Effector memory CD8-positive, alpha-beta T cell (primary cell): ENCODE results near the gene CACNB4.
A peak's percentile ranks its signal among the peaks of the same experiment; 100 is the strongest.

ENCODE experiments used
- ATAC-seq: fragments of 150-1000 bp; cut with Tn5 transposase; replicated peaks from 2 replicates; pipeline ENCODE4 v1.10.0; 2021; ENCODE audit warnings: mild to moderate bottlenecking, moderate library complexity
- DNase-seq, 3 experiments: peaks; one replicate each; pipeline ENCODE4 v3.0.0; 2021
- H3K27ac Mint-ChIP-seq, 2 donors: one replicate each; pipeline ENCODE4 v1.8.0; 2022; ENCODE audit warnings: mild to moderate bottlenecking in 2 of 2, mixed read lengths in 2 of 2, moderate library complexity in 2 of 2
- H3K27me3 Mint-ChIP-seq, 2 donors: one replicate each; pipeline ENCODE4 v1.8.0; 2022; ENCODE audit warnings: mixed read lengths in 2 of 2
- H3K36me3 Mint-ChIP-seq: one replicate; pipeline ENCODE4 v1.8.0; 2022; ENCODE audit warnings: mild to moderate bottlenecking, moderate library complexity, mixed read lengths; ENCODE audit not compliant: insufficient read depth
- H3K4me1 Mint-ChIP-seq, 2 donors: one replicate each; pipeline ENCODE4 v1.8.0; 2022; ENCODE audit warnings: low read depth in 2 of 2, mixed read lengths in 2 of 2
- H3K4me3 Mint-ChIP-seq, 2 donors: one replicate each; pipeline ENCODE4 v1.8.0; 2022; ENCODE audit warnings: mild to moderate bottlenecking in 2 of 2, mixed read lengths in 2 of 2, moderate library complexity in 2 of 2
- H3K9me3 Mint-ChIP-seq, 2 donors: one replicate each; pipeline ENCODE4 v1.8.0; 2022; ENCODE audit warnings: mixed read lengths in 2 of 2

CACNB4 gene

DNA sequence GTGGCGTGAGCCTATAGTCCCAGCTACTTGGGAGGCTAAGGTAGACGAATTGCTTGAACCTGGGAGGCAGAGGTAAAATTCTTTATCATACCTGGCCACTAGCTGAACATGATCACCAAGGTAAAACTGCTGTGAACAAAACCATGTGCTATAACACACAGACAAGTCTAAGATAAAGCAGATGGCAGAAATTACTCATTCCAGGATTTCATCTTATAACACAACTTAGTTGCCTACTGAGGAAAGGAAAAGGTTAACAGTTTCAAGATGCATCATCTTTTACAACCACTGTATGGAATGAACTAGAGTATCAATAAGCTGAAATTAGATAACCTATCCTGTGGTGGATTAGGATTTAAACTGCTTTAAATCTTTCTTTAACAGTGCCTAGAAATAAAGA lies 278.9 kb downstream of the CACNB4 start:
- ATAC-seq (no peak), DNase-seq (no peak)
- no peak overlapping the region for H3K27ac Mint-ChIP-seq
- H3K27me3 Mint-ChIP-seq, result no peaks in the 10 kb centered on the region
- H3K4me1 Mint-ChIP-seq, result peaks cover 33 to 62% of the 10 kb centered on the region in 2 donors
- H3K36me3 Mint-ChIP-seq, result peaks cover 5% of the 10 kb centered on the region
- no peak overlapping the region for H3K4me3 Mint-ChIP-seq
- no peaks in the 10 kb centered on the region for H3K9me3 Mint-ChIP-seq

DNA sequence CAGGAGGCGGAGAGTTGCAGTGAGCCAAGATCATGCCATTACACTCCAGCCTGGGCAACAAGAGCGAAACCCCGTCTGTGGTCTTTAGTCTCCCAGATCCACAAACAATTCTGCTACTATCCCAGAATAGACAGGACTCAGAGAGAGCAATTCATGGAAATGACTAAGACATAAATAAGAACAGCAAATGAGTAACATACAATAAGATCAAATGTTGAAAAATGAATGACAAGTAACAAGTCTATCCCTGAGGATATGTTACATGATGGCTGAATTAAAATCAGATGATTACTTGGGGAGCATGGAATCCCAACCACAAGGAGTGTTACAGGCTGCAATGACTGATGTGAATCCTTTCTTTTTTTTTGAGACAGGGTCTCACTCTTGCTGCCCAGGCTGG lies 280.9 kb downstream of the CACNB4 start:
- Mint-ChIP-seq H3K9me3 (no peaks in the 10 kb centered on the region), H3K4me1 (peaks cover 20 to 42% of the 10 kb centered on the region in 2 donors), H3K4me3 (no peak overlapping the region), H3K27me3 (no peaks in the 10 kb centered on the region), H3K27ac (no peak overlapping the region), H3K36me3 (peaks cover 13% of the 10 kb centered on the region)
- DNase-seq, result no peak
- ATAC-seq, result no peak

DNA sequence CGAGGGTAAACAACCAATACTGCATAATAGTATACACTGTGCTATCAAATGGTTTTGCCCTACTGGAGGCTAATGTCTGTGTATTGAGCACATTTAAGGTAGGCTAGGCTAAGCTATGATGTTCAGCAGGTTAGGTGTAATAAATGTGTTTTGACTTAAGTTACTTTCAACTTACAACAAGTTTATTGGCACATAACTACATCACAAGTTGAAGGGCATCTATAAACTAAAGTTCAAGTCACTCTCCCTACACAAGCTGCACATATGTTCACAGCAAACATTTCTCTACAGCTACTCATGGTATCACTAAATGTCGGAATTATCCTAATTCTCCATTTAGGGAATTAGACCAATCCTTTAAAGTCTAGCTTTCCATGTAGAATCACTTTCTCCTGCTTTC lies 282.0 kb downstream of the CACNB4 start:
- H3K4me1 Mint-ChIP-seq, result peaks cover 15 to 35% of the 10 kb centered on the region in 2 donors
- H3K27me3 Mint-ChIP-seq, result no peaks in the 10 kb centered on the region
- H3K36me3 Mint-ChIP-seq, result peaks cover 16% of the 10 kb centered on the region
- DNase-seq (no peak), ATAC-seq (no peak)
- H3K4me3 Mint-ChIP-seq, result no peak overlapping the region
- H3K9me3 Mint-ChIP-seq, result no peaks in the 10 kb centered on the region
- H3K27ac Mint-ChIP-seq, result peak overlapping the region in 1 of 2 donors; percentile 30

DNA sequence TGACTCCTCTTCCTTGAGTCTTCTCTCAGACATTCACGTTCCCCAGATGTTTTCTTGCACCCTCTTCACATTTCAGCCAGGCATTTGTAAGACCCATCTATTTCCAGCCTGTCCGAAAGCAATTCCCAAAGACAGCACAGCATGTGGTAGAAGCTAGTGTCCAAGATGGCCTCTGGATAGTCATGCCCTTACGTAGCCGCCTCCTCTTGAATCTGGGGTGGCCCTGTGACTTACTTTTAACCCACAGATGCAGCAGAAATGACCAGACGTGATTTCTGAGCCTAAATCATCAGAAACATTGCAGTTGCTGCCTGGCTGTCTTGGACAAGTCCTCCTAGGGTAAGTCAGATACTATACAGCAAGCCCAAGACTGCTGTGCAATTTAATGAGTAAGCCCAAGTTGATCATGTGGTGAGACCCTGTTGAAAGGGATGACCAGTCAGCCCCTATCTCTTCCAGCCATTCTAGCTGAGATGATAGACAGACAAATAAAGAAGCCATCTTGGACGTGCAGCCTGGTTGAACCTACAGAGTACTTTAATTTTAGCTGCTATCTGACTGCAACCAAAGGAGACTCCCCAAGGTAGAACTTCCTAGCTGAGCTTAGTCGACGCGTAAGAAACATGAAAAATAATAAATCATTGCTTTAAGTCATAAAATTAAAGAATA lies 282.9 kb downstream of the CACNB4 start:
- Mint-ChIP-seq H3K4me1 (peaks cover 15 to 30% of the 10 kb centered on the region in 2 donors), H3K27me3 (no peaks in the 10 kb centered on the region), H3K36me3 (peaks cover 20% of the 10 kb centered on the region), H3K4me3 (no peak overlapping the region), H3K9me3 (no peaks in the 10 kb centered on the region), H3K27ac (no peak overlapping the region)
- ATAC-seq, result no peak
- DNase-seq, result no peak

DNA sequence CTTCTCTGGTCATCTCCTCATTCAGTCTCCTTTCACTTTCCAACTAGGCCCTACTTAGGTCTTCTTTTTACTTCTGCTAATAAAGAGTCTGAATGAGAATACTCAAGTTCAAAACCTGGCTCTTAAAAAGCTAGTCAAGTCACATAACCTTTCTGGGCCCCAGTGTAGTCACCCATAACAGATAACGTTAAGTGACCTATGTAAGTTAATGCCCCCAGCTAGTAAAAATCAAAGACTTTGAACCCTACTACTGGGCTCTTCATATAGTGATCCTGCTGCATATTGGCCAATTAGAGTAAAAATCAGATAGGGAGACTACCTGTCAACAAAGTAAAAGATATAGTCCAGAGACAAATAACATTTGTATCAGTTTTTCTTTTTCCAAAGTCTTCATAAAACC lies 288.4 kb downstream of the CACNB4 start:
- no peak overlapping the region for H3K4me3 Mint-ChIP-seq
- peaks cover 29% of the 10 kb centered on the region for H3K36me3 Mint-ChIP-seq
- H3K27ac Mint-ChIP-seq, result no peak overlapping the region
- peaks cover 4 to 5% of the 10 kb centered on the region in 2 donors for H3K4me1 Mint-ChIP-seq
- H3K27me3 Mint-ChIP-seq, result no peaks in the 10 kb centered on the region
- no peak for ATAC-seq
- no peak for DNase-seq
- no peaks in the 10 kb centered on the region for H3K9me3 Mint-ChIP-seq

DNA sequence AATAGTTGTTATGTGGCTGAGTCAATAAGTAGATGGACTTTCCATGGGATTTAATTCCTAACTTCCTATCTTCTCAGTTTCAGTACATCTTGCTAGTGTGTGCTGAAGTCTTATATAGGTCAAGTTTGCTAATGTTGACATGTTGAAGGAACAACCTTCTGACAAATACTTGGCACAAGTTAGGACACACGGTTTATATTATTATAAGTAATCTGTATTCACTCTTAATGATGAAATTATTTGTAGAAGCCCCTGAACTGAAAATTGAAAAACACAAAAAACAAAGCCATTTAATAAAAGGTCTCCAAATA lies 289.8 kb downstream of the CACNB4 start:
- no peak overlapping the region for H3K4me3 Mint-ChIP-seq

DNA sequence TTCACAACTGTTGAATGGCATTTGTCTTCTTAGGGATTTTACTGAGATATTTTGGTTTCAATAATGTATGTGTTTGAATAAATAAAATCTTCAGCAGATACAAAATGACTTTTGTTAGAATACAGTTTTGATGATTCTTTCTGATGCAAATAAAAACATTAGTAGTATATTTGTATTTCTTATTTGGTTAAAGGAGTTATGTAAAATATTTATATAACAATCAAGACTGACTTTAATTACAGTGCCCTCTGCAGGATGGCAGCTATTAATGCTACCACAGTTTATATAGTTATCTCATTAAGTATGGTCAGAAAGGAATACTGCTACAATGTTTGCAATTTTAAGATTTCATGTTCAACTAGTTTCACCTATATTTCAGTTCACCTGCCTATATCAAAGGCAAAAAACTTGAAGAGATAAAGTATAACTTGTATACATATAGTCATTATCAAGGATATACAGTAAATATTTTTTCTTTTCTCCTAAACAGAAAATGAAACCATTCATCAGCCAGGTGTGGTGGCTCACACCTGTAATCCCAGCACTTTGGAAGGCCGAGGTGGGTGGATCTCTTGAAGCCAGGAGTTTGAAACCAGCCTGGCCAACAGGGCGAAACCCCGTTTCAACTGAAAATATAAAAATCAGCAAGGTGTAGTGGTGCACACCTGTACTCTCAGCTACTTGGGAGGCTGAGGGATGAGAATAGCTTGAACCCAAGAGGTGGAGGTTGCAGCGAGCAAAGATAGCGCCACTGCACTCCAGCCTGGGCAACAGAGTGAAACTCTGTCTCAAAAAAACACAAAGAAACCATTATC lies 290.4 kb downstream of the CACNB4 start:
- no peak overlapping the region for H3K27ac Mint-ChIP-seq
- DNase-seq (peak in 1 of 3 experiments; percentile 6), ATAC-seq (peak; percentile 72)
- no peaks in the 10 kb centered on the region for H3K9me3 Mint-ChIP-seq
- H3K4me3 Mint-ChIP-seq, result no peak overlapping the region
- peaks cover 21% of the 10 kb centered on the region for H3K36me3 Mint-ChIP-seq
- peaks cover 0 to 3% of the 10 kb centered on the region in 2 donors for H3K4me1 Mint-ChIP-seq
- no peaks in the 10 kb centered on the region for H3K27me3 Mint-ChIP-seq

More for the DNA sequence above, 289.8 kb downstream of the CACNB4 start:
- H3K9me3 Mint-ChIP-seq, result no peaks in the 10 kb centered on the region
- peaks cover 0 to 3% of the 10 kb centered on the region in 2 donors for H3K4me1 Mint-ChIP-seq
- DNase-seq, result no peak
- H3K27ac Mint-ChIP-seq, result no peak overlapping the region
- peaks cover 24% of the 10 kb centered on the region for H3K36me3 Mint-ChIP-seq
- no peak for ATAC-seq
- H3K27me3 Mint-ChIP-seq, result no peaks in the 10 kb centered on the region

DNA sequence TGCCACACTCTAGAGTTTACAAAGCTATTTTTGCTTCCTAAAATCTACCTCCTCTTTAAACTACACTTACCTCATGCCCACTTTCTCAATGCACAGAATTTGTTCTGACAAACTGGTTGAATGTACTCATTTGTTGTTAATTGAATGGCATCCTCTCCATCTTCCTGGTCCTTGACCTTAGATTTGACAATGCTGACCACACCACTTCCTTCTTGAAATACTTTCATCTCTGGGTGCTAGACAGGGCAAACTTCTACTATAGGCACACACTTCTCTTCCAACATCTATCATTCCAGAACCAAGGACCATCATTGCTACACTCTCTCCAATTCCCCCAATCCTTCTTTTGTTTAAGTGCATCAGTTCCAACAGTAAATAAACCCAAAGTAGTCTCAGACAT lies 292.9 kb downstream of the CACNB4 start:
- ATAC-seq, result no peak
- peaks cover 0 to 3% of the 10 kb centered on the region in 2 donors for H3K4me1 Mint-ChIP-seq

DNA sequence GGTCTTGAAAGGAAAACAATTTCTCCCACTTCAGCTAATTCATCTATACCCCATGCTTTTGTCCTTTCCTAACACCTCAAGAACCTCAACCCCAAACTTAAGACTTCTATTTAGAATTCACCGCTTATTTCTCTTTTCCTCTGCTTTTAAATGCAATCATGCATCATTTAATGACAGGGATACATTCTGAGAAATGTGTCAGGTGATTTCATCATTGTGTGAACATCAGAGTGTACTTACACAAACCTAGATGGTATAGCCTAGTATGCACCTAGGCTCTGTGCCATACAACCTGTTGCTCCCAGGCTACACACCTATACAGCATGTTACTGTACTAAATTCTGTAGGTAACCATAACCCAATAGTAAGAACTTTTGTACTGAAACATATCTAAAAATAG lies 293.5 kb downstream of the CACNB4 start:
- no peak for ATAC-seq
- H3K27ac Mint-ChIP-seq, result no peak overlapping the region
- no peaks in the 10 kb centered on the region for H3K9me3 Mint-ChIP-seq
- peaks cover 0 to 3% of the 10 kb centered on the region in 2 donors for H3K4me1 Mint-ChIP-seq
- no peak overlapping the region for H3K4me3 Mint-ChIP-seq
- DNase-seq, result no peak
- peaks cover 31% of the 10 kb centered on the region for H3K36me3 Mint-ChIP-seq
- H3K27me3 Mint-ChIP-seq, result no peaks in the 10 kb centered on the region

More for the DNA sequence above, 292.9 kb downstream of the CACNB4 start:
- Mint-ChIP-seq H3K36me3 (peaks cover 31% of the 10 kb centered on the region), H3K4me3 (no peak overlapping the region), H3K27ac (no peak overlapping the region), H3K9me3 (no peaks in the 10 kb centered on the region), H3K27me3 (no peaks in the 10 kb centered on the region)
- no peak for DNase-seq

DNA sequence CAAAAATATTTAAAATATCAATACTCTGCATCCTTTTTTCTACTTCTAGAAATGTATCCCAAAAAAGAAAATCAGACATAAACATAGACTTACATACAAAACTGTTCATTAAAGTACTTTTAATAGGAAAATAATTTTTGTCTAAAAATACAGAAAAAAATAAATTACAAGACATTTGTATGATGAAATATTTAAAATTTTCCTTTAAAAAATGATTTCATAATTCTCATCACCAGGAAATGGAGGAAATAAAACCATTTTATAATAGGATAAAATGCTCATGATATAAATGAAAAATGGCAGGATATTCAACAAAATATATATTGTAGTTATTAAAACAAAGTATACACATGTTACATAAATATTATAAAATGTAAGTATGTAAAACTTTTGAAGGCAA lies 295.0 kb downstream of the CACNB4 start:
- Mint-ChIP-seq H3K9me3 (no peaks in the 10 kb centered on the region), H3K36me3 (peaks cover 31% of the 10 kb centered on the region), H3K4me3 (no peak overlapping the region), H3K27ac (no peak overlapping the region), H3K27me3 (no peaks in the 10 kb centered on the region), H3K4me1 (peaks cover 0 to 3% of the 10 kb centered on the region in 2 donors)
- ATAC-seq (no peak), DNase-seq (no peak)

DNA sequence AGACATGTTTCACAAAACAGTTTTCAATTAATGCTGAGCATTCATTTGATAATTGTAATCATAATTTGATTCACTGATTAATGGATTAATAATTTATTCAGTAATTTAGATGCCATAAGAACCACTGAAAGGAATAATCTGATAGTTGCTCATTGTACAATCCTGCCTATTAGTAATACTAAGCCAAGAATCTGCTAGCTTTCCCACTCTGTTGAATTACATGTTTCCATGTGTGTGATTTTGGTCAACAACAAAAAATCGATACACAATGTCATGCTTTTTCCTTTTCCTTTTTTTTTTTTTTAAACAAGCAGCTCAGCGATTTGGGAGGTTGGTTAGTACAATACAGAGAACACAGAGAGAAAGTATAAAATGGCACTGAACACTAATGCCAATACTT lies 296.5 kb downstream of the CACNB4 start:
- Mint-ChIP-seq H3K36me3 (peaks cover 26% of the 10 kb centered on the region), H3K4me1 (no peaks in the 10 kb centered on the region), H3K27ac (no peak overlapping the region), H3K4me3 (no peak overlapping the region), H3K9me3 (no peaks in the 10 kb centered on the region), H3K27me3 (no peaks in the 10 kb centered on the region)
- DNase-seq (no peak), ATAC-seq (no peak)

DNA sequence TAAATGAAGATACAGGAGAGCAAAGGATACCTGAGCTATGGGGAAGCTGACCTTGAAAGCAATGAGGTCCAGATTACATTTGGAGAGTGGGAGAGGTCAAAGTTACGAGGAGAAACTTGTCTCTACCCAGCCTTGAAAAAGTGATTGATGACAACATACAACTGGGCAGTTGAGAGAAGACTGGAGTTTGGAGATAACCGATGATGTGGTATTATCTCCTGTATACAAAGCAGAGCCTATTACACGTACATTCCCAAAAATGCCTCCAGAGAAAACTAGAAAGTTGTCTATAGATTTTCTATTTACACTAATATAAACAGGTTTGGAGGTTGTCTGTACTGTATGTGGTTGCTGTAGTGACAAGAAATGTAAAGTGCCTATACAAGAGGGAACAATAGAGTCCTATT lies 299.0 kb downstream of the CACNB4 start:
- H3K4me1 Mint-ChIP-seq, result peaks cover 0 to 3% of the 10 kb centered on the region in 2 donors
- peaks cover 26% of the 10 kb centered on the region for H3K36me3 Mint-ChIP-seq
- ATAC-seq, result no peak
- H3K9me3 Mint-ChIP-seq, result no peaks in the 10 kb centered on the region
- H3K27me3 Mint-ChIP-seq, result no peaks in the 10 kb centered on the region
- H3K4me3 Mint-ChIP-seq, result no peak overlapping the region
- H3K27ac Mint-ChIP-seq, result no peak overlapping the region
- DNase-seq, result no peak

DNA sequence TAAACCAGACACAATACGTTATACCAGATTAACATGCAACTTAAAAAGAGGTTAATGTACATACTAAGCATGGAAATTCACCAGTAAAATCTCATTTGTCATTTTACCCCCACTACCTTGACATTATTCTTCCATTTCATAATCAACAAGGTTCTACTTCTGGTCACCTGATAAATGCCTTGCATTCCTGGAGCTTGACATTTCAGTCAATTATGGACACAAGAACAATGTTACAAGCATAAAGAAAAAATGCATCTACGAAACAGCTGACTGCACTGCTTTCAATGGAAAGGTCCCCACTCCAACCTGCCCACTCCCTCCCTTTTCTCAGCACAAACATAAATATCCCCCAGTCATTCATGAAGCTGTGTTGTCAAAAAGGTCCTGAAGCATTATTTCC lies 302.1 kb downstream of the CACNB4 start:
- no peak for ATAC-seq
- no peak overlapping the region for H3K4me3 Mint-ChIP-seq

DNA sequence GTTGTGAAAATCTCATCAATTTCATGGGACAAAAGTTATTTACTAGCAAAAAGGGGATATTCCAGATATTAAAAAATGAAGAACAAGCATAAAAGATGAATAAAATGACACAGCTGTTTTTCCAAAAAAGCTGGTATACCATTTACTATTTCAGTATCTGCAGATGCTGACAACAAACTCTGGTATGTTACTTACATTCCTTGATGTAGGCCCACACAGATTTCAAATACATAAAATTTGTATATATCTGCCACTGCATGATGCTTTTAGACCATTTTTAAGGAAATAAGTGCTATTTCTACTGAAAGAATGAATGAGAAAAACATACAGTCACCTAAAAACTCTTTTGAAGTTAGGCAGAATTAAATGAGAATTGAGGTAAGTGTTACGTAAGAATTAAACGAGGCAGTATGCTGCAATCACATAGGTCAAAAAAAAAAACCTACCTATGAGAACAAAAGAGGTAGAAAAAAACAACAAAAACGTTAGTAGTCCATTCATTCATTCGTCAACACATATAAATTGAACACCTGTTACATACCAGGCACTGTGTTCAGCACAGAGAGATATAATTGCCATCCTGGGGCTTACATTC lies 303.1 kb downstream of the CACNB4 start:
- peak overlapping the region in 1 of 2 donors; percentile 78 for H3K27ac Mint-ChIP-seq
- DNase-seq (no peak), ATAC-seq (no peak)
- H3K36me3 Mint-ChIP-seq, result peaks cover 3% of the 10 kb centered on the region
- H3K9me3 Mint-ChIP-seq, result no peaks in the 10 kb centered on the region
- H3K4me1 Mint-ChIP-seq, result peaks cover 0 to 3% of the 10 kb centered on the region in 2 donors
- no peaks in the 10 kb centered on the region for H3K27me3 Mint-ChIP-seq
- no peak overlapping the region for H3K4me3 Mint-ChIP-seq

More for the DNA sequence above, 302.1 kb downstream of the CACNB4 start:
- Mint-ChIP-seq H3K4me1 (peaks cover 0 to 3% of the 10 kb centered on the region in 2 donors), H3K27ac (no peak overlapping the region), H3K27me3 (no peaks in the 10 kb centered on the region), H3K36me3 (peaks cover 9% of the 10 kb centered on the region), H3K9me3 (no peaks in the 10 kb centered on the region)
- DNase-seq, result no peak
